GM21825 (cell line): Measurements from ENCODE around the gene SDF4.
"Not testable (repeated sequence)": the region's sequence is repeated elsewhere in the genome, so short reads cannot be mapped to it uniquely, and the experiment has no call there.

Source experiments
- ATAC-seq: cut with Tn5 transposase; IDR thresholded peaks from one replicate; pipeline ENCODE4 v1.9.1; 2021; ENCODE audit warnings: mild to moderate bottlenecking, moderate library complexity; ENCODE audit not compliant: unreplicated experiment

SDF4 gene

GRCh38 chr1:1199961-1200875, 31.6 kb downstream of the SDF4 start:
- ATAC-seq, result no peak

DNA sequence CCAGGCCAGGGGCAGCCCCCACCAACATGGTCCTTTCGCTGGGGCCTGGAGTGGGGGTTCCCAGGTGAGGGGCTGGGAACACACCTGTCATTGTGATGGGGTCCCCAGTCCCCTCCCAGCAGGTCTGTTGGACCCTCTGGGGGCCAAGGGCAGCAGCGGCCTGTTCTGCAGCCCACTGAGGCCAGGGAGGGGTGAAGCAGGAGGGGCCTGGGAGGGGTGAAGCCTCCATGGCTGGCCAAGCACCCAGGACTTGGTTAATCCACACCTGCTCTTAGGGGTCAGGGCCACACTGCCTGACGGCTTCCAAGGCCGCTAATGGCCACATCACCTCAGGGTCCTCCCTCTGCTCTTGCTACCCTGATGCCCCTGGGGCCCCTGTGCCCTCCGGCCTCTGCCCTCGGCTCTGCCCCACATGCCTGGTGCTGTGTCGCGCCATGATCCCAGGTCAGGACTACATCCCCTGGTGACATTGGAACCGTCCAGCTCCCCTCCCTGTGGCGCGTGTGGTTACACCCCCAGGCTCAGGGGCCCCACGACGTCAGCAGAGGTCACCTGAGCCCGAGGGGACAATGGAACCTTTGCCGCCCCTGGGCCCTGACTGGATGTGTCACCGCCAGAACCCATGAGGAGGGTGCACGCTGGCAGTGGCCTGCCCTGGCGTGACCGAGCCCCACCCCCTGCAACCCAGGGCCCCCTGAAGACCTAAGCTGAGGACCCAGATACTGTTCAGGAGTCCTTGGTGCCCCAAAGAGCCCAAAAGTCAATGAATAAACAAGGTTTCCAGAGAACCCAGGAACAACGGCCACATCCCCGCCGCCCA, 32.5 kb downstream of the SDF4 start:
- ATAC-seq, result no peak

- no peak for ATAC-seq
These were observed 33.2 kb downstream of the SDF4 start for GRCh38 chr1:1198423-1199140.

DNA sequence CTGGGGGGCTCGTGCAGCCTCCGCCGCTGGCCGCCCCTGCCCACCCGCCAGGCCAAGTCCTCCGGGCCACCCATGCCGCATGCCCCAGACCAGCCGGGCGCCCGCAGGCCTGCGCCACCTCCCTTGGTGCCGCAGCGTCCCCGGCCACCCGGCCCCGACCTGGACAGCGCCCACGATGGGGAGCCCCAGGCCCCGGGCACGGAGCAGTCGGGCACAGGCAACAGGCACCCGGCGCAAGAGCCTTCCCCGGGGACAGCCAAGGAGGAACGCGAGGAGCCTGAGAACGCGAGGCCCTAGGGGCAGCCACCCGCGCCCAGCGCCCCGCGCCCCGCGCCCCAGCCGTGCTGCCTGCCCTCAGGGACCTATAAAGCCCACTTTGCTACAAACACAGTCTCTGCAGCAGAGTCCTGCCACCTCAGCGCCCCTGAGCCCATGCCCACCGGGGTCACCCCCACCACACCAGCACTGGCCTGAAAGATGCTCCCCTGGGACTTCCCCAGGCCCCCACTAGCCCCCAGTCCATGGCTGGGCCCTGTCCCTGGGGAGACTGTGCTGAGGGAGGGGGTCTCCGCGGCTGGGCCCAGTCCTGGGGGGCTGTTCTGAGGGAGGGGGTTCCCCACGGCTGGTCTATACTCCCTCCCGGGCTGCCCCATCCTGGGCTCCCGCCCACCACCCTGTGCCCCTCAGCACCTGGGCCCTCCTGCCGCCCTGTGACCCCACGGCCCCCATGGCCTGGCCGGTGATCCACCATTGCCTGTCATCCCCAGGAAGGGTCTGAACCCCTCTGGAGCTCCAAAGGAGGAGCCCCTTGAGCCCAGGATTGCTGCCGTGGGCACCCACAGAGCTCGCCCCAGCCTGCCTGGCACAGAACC, 34.0 kb downstream of the SDF4 start:
- no peak for ATAC-seq

DNA sequence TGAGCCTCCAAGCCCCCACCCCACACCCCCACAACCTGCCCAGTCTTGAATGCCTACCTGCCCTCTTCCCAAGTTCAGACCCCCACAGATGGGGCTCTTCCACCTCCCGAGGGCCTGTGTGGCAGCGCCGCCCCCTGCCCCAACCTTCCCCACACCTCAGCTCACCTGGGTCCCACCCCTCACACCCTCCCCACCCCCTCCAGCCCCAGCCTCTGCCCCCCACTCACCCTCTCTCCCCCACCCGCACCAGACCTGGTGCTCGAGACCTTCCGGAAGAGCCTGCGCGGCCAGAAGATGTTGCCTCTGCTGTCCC, 34.7 kb downstream of the SDF4 start:
- ATAC-seq, result no peak

DNA sequence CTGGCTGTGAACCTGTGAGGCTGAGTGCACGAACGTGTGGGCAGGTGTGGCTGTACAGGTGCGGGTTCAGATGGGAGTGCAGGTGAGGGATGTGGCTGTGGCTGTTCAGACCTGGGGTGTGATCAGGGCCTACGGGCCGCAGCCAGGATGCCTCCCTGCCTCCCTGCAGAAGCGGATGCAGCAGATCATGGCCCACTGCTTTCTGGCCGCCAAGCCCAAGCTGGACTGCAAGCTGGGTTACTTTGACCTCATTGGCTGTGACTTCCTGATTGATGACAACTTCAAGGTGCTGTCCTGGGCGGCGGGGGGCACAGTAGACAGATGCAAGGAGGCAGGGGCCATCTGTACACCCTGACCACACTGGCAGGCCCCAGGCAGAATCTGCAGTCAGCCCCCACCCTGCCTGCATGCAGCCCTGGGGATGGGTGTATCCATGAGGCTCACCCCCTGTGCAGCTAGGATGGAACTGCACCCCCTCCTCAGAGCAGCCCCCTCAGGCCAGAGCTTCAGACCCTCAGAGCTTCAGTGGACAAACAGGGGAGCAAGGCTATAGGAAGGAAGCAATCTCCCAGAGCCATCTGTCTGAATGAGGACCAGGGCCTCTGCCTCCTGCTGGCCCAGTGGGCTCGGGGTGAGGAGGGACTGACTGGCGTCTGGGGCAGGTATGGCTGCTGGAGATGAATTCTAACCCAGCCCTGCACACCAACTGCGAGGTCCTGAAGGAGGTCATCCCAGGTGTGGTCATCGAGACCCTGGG, 35.2 kb downstream of the SDF4 start:
- ATAC-seq, result no peak

- not testable (repeated sequence) for ATAC-seq
These were observed 36.1 kb downstream of the SDF4 start for GRCh38 chr1:1195726-1196125.

DNA sequence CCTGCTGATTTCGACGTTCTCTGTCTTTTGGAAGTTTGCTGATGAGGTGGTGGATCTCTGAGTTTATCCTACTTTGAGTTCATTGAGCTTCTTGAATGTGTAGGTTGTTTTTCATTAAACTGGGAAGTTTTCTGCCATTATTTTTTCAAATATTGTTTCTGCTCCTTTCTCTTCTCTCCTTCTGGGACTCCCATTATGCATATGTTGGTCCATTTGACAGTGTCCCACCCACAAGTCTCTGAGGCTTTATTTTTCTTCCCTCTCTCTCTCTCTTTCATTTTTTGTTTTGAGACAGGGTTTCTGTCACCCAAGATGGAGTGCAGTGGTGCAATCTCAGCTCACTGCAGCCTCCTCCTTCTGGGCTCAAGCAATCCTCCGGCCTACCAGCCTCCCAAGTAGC, 37.1 kb downstream of the SDF4 start:
- ATAC-seq, result no peak

DNA sequence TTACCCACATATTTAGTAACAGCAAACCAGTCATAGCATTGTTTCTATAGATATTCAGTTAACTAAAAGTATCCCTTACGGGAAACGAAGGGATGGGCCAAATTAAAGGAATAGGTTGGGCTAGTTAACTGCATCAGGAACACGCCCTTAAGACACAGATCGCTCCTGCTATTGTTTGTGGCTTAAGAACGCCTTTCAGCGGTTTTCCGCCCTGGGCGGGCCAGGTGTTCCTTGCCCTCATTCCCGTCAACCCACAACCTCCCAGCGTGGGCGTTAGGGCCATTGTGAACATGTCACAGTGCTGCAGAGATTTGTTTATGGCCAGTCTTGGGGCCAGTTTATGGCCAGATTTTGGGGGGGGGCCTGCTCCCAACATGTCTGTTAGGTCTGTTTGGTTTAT, 40.1 kb downstream of the SDF4 start:
- no peak for ATAC-seq

DNA sequence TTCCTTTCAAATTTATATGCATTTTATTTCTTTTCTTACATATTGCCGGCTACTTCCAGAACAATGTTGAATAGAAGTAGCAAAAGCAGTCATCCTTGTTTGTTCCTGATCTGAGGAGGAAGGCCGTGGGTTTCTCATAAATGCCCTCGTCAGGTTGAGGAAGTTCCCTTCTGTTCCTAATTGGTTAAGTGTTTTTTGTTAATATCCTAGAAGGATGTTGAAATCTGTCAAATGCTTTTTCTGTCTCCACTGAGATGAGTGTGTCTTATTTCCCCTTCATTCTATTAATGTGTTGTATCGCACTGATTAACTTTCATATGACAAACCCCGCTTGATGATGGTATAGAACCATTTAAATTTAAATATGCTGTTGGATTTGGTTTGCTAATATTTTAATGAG, 42.7 kb downstream of the SDF4 start:
- no peak for ATAC-seq

GRCh38 chr1:1187938-1188337, 43.9 kb downstream of the SDF4 start:
- no peak for ATAC-seq

DNA sequence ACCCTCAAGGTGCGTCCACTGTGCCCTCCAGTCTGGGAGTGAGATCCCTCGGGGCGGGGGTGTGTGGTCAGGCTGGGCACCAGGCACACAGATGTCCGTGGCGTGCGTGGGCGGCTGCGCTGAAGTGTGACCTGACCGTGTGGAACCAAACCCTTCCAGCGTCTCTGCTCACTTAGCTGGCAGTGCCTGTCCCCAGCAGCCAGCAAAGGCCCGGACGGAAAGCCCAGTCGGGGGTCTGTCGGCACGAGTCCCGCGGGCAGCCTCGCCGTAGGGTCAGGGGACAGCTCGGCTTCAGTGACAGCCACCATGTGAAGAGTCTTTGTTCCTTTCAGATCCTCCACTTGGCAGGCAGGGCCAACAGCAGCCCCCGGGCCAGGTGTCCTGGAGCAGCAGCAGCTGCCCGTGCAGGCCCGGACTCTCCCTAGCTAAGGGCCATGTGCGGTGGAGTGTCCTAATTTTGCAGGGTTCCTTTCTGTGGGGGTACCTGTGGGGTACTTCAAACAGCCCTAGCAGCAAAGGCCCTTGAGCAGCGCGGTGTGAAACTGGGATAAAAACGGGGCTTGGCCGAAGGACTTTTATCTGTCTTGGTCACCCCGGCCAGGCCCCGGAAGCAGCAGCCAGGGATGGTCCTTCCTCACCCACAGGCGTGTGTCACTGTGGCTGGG, 46.6 kb downstream of the SDF4 start:
- ATAC-seq, result no peak

DNA sequence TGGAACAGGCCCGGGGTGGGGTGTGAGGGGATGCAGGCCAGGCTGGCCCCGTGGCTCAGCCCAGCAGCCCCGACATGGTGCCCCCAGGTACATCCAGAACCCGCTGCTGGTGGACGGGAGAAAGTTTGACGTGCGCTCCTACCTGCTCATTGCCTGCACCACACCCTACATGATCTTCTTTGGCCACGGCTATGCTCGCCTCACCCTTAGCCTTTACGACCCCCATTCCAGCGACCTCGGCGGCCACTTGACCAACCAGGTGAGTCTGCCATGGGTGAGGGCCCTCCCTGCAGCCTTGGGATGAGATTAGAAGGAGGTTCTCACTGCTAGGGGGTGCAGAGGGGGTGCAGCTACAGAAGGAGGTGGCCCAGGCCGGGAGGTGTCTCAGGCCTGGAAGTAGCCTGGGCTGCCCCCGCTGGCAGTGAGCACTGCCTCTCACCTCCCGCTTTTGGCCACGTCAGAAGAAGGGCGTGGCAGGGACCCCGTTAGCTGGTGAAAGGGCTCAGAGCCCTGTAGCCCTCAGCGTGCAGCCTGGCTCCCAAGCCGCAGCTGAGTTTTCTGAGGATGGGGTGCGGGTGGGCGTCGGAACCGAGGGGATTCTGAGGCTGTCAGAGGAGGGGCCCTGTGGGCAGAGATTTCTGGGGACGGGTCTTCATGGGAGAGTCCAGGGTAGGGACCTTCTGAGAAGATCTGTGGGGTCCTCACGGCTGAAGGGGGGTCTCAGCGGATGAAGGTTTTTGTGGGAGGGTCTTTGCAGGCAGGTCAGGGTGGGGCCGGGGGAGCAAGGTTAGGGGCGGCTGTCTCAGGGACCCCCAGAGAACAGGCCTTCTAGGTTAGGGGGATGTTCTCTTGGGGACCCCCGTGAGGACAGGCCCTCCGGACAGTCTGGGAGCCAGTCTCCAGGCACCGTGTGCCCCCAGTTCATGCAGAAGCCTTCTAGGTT, 47.7 kb downstream of the SDF4 start:
- ATAC-seq, result no peak

- no peak for ATAC-seq
These were observed 48.5 kb downstream of the SDF4 start for GRCh38 chr1:1183221-1183747.

DNA sequence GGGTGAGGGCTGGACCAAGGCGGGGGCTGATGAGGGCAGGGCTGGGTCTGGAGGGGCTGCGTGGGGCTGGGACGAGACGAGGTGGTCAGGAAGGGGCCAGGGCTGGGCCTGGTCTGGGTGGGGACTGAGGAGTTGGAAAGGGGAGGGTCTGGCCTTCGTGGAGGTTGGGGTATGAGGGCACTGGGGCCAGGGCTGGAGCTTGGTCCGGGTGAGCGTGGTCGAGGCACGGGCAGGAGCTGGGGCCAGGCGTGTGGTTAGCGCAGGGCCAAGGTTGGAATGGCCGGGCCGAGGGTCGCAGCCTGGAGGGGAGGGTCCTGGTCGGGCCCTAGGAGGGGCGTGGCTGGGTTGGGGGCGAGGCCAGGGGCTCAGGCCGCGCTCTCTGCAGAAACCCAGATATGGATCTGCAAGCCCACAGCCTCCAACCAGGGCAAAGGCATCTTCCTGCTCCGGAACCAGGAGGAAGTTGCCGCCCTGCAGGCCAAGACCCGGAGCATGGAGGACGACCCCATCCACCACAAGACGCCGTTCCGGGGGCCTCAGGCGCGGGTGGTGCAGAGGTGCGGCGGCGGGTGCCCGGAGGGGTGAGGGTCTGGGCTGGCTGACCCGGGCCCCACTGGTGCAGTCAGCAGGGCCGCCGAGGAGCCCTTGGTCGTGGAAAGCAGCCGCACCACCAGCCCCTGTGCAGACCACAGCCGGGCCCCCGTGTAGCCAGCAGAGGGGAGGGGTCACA, 49.1 kb downstream of the SDF4 start:
- ATAC-seq, result no peak

DNA sequence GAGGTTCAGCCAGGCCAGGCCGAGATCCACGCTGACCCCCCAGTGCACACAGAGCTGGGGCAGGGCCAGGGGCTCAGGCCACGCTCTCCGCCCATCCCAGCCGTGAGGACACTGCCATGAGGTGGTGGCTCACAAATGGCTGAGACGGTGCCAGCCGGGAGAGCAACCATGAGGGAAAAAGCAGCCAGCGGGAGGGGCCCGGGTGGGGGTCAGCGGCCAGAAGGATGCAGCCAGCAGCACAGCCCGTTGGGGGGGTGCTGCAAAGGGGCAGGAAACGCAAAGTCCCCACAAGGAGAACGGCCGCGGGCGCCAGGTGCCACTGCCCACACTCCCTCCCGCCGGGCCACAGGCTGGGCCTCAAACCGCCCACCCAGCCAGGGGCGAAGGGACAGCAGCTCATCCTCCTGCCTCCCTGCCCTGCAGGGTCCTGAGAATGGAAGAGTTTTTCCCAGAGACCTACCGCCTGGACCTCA, 49.8 kb downstream of the SDF4 start:
- no peak for ATAC-seq
